Measurements from ENCODE around the gene ZNF343.

The ZNF343 gene

GRCh38 chr20:2470423-2471193 lies 38.1 kb downstream of the ZNF343 start, which contains the start of gene SNRPB:
Gene SNRPB, minus strand, starts transcription at chr20:2470789. Its CDS starts 99 bp downstream, at chr20:2470690.
- DNase-seq (ENCODE audit: low spot score) = peak; percentile 98

GRCh38 chr20:2469991-2470422 lies 38.7 kb downstream of the ZNF343 start:
- DNase-seq (ENCODE audit: low spot score) = peak; percentile 23

- no peak for DNase-seq (ENCODE audit: low spot score)
These were observed 39.9 kb downstream of the ZNF343 start for GRCh38 chr20:2468581-2469407.

- DNase-seq (ENCODE audit: low spot score) = no peak
These were observed 41.3 kb downstream of the ZNF343 start for GRCh38 chr20:2467412-2467811.

GRCh38 chr20:2465100-2465499 lies 43.6 kb downstream of the ZNF343 start:
- DNase-seq (ENCODE audit: low spot score) = no peak

- DNase-seq (ENCODE audit: low spot score) = no peak
These were observed 44.9 kb downstream of the ZNF343 start for GRCh38 chr20:2463616-2464365.

GRCh38 chr20:2462484-2462883 lies 46.2 kb downstream of the ZNF343 start:
- DNase-seq (ENCODE audit: low spot score) = no peak

GRCh38 chr20:2460752-2461424 lies 47.8 kb downstream of the ZNF343 start:
- no peak for DNase-seq (ENCODE audit: low spot score)

- DNase-seq (ENCODE audit: low spot score) = no peak
These were observed 48.5 kb downstream of the ZNF343 start for GRCh38 chr20:2459981-2460751.

GRCh38 chr20:2458919-2459499 lies 49.7 kb downstream of the ZNF343 start:
- no peak for DNase-seq (ENCODE audit: low spot score)

GRCh38 chr20:2455771-2456497 lies 52.8 kb downstream of the ZNF343 start:
- DNase-seq (ENCODE audit: low spot score) = no peak

- DNase-seq (ENCODE audit: low spot score) = no peak
These were observed 54.9 kb downstream of the ZNF343 start for GRCh38 chr20:2453792-2454191.

GRCh38 chr20:2451939-2452732 lies 56.6 kb downstream of the ZNF343 start:
- peak; percentile 60 for DNase-seq (ENCODE audit: low spot score)

GRCh38 chr20:2451422-2451821 lies 57.3 kb downstream of the ZNF343 start:
- DNase-seq (ENCODE audit: low spot score) = no peak

- no peak for DNase-seq (ENCODE audit: low spot score)
These were observed 59.3 kb downstream of the ZNF343 start for GRCh38 chr20:2449386-2449785.

GRCh38 chr20:2446845-2447244 lies 61.9 kb downstream of the ZNF343 start:
- no peak for DNase-seq (ENCODE audit: low spot score)

Measured in hematopoietic multipotent progenitor cell treated with erythropoietin and hydrocortisone succinate and interleukin-3 and kit ligand, for 15 days (in vitro differentiated cells).